ENCODE results near the gene ABHD13. TPM values are rescaled to one million over a fixed set of nuclear protein-coding genes. Genes with fewer than 3 reads are reported as not detected.

The ABHD13 gene
- total RNA-seq, 1 experiment from 2014 or later, result 10.3 TPM

GRCh38 chr13:108283110-108283509 lies 64.9 kb downstream of the ABHD13 start:
- ChIA-PET CTCF (no interaction called here), POLR2A (ENCODE audit: low non-redundant PET) (no interaction called here)
- intact Hi-C loops (cut with micrococcal nuclease; ENCODE audit: unreplicated experiment), result no loop called here
- Histone ChIP-seq H3K27me3 (replicated peaks; ENCODE audit: insufficient read depth, low read depth, low read length, poor library complexity) (no peaks in the 10 kb centered on the region), H3K9me3 (ENCODE audit: low read depth, low read length, poor library complexity, severe bottlenecking) (no peaks in the 10 kb centered on the region), H3K4me3 (ENCODE audit: low read depth, low read length, poor library complexity, severe bottlenecking) (no peak overlapping the region), H3K4me1 (ENCODE audit: insufficient read depth, low read length, poor library complexity, severe bottlenecking) (peaks cover 10% of the 10 kb centered on the region), H3K27ac (ENCODE audit: low read depth, low read length, poor library complexity, severe bottlenecking) (no peak overlapping the region), H3K36me3 (ENCODE audit: insufficient read depth, low read length, poor library complexity, severe bottlenecking) (no peaks in the 10 kb centered on the region)
- no peak for TF ChIP-seq EZH2 (IDR thresholded peaks at IDR 0.05; ENCODE audit: borderline replicate concordance, low read depth, low read length, poor library complexity, severe bottlenecking)
- TF ChIP-seq, protein P1, sequence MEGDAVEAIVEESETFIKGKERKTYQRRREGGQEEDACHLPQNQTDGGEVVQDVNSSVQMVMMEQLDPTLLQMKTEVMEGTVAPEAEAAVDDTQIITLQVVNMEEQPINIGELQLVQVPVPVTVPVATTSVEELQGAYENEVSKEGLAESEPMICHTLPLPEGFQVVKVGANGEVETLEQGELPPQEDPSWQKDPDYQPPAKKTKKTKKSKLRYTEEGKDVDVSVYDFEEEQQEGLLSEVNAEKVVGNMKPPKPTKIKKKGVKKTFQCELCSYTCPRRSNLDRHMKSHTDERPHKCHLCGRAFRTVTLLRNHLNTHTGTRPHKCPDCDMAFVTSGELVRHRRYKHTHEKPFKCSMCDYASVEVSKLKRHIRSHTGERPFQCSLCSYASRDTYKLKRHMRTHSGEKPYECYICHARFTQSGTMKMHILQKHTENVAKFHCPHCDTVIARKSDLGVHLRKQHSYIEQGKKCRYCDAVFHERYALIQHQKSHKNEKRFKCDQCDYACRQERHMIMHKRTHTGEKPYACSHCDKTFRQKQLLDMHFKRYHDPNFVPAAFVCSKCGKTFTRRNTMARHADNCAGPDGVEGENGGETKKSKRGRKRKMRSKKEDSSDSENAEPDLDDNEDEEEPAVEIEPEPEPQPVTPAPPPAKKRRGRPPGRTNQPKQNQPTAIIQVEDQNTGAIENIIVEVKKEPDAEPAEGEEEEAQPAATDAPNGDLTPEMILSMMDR (conservative IDR thresholded peaks at IDR 0.05; ENCODE audit: low read depth, low read length), result no peak
- no TSS peak for BruUV-seq (replicated peaks)
- no peak for DNase-seq (ENCODE audit: low spot score)

Other genes with a start within 250 kb of the ABHD13 start
- gene LIG4, start 2.9 kb upstream of the ABHD13 start, total RNA-seq (2021), result 9.8 and 11.1 TPM in 2 replicates
- gene TNFSF13B, start 51.3 kb downstream of the ABHD13 start, total RNA-seq (2021), result 9.2 and 11.2 TPM in 2 replicates

Measured in A673 (cell line).